GM08714 (cell line): ENCODE results near the gene CTSW.

Source experiments
- H3K4me3 ChIP-seq: fragments of 200-500 bp; sonication (Bioruptor generic); 2 replicates; pipeline ENCODE4 v1.5.1; 2014; ENCODE audit warnings: mild to moderate bottlenecking, low read length, inconsistent platforms
- ZNF274 ChIP-seq: IDR thresholded peaks from 2 replicates; pipeline ENCODE4 v1.6.1; 2012; ENCODE audit warnings: mild to moderate bottlenecking, low read depth, low read length

Gene CTSW

DNA sequence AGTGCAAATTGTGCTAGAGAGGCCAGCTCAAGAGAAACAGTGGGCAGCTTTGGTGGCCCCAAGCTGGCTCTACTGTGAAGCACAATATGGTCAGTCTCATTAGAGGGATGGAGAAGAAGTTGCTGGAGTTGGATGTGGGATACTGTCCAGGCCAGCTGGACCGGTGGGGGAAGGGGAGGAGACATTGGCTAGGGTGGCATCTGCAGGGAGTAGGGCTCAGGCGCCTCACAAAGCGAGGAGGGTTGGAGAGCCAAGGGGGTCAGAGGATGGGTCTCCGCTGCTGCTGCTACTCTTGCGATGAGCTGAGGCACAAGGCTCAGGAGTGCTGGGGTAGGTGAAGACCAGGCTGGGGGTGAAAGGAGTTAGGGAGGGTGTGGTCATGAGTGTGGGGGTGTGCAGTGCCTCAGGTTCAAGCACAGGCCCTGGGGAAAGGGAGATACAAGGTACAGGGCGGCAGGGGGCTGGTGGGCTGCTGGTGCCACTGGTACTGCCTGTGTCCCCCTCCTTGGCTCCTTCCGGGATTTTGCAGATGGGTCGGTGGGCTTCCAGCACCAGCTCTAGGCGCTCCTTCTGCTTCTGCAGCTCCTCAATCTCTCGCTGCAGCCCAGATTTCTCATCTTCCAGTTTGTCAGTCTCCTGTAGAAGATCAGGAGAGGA is 13.2 kb downstream of the CTSW start:
- peak overlapping the region; percentile 78; the same call in 1 of the 2 replicates for H3K4me3 ChIP-seq
- no peak for TF ChIP-seq ZNF274

DNA sequence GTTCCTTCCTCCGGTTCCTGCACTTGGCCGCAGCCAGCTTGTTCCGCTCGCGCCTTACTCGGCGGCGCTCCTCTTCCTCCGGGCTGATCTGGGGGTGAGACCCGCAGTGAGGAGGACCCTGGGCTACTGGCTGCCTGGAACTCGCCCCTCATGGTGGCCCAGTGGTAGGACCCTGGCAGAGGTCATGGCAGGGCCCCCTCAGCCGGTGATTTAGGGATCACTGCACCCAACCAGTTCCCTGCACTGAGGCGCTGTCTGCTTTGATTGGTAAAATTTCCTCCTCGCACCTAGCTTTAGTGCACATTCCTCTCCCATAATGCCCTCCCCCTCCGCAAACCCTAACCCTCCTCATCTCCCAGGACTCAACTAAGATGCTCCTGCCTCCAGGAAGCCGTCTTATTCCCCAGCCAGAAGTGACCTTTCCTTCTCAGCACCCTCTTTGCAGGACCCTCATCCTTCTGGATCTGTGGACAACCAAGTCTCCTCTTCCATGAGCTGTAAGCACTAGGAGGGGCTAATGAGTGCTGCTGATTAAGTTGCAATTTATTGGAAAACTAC is 14.5 kb downstream of the CTSW start:
- H3K4me3 ChIP-seq = peak overlapping the region; percentile 28; the same call in 1 of the 2 replicates
- TF ChIP-seq ZNF274 = no peak

DNA sequence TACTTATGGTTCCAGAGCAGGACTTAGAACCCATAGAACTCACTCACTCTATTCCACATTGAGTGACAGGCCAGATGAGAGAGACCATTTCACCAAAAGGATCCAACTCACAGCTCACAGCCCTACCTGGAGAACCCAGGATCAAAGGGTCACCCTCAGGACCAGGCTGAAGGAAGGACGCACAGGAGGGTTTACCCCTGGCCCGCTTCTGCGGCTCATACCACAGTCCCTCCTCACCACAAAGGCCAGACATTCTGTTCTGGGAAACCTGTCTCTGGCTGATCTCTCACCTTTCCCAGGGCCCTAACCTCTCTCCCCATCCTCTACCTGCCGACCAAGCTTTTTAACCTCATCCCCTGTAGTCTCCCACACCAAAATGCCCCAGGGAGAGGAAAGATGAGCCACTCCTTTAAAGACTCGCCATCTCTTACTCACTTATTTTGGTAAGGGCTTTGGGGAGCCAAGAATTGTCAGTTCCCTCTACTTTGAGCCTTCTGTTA is 15.9 kb downstream of the CTSW start:
- H3K4me3 ChIP-seq = no peak overlapping the region
- no peak for TF ChIP-seq ZNF274

DNA sequence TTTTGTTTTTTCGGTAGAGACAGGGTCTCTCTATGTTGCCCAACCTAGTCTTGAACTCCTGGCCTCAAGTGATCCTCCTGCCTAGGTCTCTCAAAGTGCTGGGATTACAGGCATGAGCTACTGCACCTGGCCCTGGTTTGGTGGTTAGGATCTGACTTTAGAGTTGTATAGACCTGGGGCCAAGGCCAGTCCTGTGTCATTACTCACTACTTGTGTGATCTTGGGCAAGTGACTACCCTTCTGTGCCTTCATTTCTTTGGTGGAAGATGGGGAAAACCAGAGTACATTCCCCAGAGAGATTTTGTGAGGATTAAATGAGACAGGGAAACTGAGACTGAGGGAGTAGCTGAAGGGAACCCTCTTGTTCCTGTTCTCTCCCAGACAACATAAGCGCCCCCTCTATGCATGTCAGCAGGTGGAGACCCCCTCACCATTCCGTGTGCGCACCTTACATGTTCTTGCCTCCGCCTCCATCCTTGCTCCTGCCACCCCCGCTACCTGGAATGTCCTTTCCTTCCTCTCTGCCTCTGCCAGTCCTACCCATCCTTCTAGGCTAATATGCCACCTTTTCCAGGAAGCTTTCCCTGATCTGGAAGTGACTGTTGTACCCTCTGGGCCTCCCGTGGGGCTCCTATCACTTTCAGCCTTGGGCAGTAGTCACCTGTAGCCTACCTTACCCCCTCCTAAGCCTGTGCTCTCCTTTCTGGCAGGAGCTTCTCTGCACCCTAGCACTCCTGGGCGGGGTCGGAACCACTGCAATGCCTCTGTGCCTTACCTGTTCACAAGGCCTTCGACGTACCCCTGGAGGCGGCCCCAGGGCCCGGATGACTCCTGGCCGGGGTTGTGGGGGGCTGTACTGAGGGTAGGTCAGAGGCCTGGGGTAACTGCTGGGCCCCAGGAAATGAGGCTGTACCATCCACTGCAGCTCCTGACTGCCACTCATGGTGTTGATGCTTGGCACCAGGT is 16.7 kb downstream of the CTSW start:
- no peak for TF ChIP-seq ZNF274
- H3K4me3 ChIP-seq = no peak overlapping the region

DNA sequence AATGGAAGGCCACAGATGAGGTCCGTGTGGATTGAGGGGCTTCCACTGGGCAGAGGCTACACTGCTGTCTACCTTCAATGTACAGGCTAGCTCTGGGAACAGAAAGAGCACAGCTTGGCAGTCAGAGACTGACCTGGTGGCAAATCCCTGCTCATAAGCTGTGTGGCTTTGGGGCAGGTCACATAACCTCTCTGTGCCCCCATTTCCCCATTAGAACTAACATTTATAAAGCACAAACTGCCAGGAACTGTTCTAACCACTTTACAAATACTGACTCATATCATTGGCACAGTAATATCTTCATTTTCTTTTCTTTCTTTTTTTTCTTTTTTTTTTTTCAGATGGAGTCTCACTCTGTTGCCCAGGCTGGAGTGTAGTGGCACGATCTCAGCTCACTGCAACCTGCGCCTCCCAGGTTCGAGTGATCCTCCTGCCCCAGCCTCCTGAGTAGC is 17.4 kb downstream of the CTSW start:
- no peak overlapping the region for H3K4me3 ChIP-seq
- no peak for TF ChIP-seq ZNF274

DNA sequence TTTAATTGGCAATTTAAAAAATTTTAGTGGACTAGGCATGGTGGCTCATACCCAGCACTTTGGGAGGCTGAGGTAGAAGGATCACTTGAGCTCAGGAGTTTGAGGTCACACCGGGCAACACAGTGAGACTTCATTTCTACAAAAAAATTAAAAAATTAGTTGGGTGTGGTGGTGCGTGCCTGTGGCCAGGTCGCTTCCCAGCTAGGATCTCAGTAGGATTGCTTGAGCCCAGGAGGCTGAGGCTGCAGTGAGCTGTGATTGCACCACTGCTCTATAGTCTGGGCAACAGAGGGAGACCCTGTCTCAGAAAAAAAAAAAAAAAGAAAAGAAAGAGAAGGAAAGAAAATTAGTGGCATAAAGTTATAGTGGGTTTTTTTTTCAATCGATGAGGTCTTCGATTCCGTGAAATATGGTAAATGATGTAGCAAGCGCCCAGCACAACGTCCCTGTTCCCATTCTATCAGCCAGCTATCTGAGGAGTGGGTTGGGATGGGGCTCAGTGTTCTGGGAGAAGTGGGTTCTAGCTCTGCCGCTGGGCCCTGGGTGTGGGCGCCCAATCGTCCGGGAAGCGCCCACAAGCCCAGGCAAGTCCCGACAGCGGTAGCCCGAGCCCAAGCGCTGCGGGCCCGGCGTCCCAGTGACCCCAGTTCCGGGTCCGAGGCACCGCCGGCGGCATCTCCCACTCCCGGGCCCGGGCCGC is 19.2 kb downstream of the CTSW start:
- TF ChIP-seq ZNF274 = no peak
- H3K4me3 ChIP-seq = peak overlapping the region; percentile 85; the same call in 1 of the 2 replicates

DNA sequence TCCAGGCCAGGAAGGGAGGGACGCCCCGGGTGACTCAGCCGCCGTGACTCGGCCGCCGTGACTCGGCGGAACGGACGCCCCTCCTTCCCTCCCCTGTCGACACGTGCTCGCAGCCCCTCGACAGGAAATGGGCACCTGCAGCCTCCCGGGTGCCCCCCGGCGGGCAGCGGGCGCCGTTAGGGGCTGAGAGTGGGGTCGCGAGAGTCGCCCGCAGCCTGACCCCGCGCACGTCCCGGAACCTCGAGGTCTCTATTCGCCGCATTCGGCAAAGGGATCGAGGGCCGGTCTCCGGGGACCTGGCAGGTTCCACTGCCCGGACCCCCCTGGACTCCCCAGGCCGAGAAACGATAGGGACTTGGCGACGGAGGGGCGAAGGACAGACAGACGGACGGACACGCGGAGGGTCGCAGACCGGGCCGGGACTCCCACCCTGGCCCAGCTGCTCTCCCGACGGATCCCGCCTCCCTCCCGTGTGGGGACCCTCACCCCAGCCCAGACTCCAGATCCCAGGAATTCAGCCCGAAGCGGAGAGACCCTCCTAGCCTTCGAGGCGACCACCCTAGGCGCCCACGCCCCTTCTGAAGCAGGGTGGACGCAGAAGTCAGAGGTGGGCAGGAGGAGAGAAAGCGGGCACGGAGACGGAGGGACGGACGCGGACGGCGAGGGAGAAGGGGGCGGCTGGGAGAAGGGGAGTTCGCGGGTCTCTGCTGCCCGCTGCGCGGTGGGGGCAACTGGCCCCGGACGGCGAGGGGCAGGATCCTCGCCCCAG is 19.9 kb downstream of the CTSW start:
- peak overlapping the region; percentile 85 for H3K4me3 ChIP-seq
- TF ChIP-seq ZNF274 = no peak

DNA sequence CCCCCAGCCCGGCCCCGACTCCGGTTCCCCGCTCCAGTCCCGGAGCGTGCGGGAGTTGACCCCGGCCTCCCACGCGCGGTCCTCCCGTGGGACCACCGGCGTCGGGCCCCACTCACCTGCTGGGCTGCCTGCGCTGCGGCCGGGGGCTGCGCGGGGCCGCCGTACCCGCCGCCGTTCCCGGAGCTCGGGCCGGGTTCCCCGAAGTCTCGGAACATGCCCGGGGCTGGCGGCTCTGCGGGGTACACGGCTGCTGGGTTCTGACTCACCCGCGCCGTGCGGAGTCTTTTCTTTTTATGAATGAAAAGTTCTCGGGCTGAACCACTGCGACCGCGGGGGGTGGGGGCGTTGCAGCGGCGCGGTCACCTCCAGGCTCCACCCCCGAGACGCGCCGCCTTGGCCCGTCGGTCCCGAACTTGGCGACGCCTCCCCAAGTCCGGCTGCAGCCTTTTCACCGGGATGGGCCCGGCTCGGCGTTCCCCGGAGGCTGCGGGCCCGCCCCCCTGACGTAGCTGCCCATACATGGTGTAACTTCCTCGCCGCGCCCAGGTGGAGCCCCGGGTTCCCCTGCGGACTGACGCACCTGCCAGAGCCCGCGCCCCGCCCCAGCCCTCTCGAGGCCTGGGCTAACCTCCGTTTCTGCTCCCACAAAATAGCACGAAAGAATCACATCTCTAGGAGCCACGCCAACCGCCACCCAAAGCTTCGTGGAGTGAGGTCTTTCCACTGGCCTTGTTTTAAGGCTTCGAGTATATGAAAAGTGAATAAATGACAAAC is 20.7 kb downstream of the CTSW start, which contains the start of gene FOSL1:
TSS of gene FOSL1 (minus strand) at position 264 of the 774 bp plus-strand sequence. CDS start at position 215, 49 bp downstream.
- peak within 1 kb of the TSS; percentile 85 for H3K4me3 ChIP-seq
- TF ChIP-seq ZNF274 = no peak

DNA sequence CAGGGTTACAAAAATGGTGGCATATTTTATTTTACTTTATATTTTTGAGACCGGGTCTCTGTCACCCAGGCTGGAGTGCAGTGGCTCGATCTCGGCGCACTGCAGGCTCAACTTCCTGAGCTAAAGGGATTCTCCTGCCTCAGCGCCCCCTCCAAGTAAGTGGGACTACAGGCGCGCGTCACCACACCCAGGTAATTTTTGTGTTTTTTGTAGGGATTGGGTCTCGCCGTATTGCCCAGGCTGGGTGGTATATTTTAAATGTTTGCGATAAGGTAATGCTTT is 21.2 kb downstream of the CTSW start:
- TF ChIP-seq ZNF274 = no peak
- H3K4me3 ChIP-seq = no peak overlapping the region

DNA sequence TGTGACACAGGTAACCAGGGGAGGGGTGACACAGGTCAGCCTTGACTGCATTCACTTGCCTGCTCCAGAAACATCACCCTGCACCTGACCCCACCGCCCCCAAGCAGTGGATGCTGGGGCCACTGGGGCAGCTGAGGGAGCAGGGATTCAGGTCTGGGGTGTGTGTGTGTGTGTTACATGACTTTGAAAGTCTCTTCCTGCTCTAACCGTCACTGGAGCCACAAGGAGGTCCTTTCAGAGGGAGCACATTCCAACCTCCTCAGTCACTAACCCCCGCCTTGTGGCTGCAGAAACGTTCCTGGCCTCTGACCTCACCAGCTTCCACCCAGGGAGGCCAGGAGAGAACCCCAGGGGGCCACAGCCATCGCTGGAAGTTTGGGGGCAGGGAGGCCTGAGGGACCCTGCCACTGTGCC is 23.4 kb downstream of the CTSW start:
- TF ChIP-seq ZNF274 = no peak
- no peak overlapping the region for H3K4me3 ChIP-seq

DNA sequence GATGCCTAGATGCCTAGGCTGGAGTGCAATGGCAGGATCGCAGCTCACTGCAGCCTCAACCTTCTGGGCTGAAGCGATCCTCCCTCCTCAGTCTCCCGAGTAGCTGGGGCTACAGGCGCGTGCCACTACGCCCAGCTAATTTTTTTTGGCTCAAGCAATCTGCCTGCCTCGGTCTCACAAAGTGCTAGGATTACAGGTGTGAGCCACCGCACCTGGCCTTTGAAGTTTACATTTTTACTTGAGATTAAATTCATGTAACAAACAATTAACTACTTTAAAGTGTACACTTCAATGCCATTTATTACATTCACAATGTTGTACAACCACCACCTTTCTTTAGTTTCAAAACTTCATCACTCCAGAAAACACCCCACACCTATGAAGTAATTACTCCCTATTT is 24.1 kb downstream of the CTSW start:
- H3K4me3 ChIP-seq = no peak overlapping the region
- TF ChIP-seq ZNF274 = no peak

DNA sequence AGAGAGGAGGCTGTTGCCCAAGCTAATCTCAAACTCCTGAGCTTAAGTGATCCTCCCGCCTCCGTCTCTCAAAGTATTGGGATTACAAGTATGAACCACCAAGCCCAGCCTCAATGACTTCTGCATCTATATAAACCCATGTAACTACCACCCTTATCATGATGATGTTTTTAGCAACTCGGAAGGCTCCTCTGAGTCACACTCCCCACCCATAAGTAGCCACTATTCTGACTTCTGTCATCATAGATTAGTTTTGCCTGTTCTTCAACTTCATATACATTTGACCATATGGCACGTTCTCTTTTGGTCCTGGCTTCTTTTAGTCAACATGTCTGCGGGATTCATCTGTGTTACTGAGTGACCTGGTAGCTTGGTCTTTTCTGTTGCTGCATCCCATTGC is 27.0 kb downstream of the CTSW start:
- TF ChIP-seq ZNF274 = no peak
- no peak overlapping the region for H3K4me3 ChIP-seq

DNA sequence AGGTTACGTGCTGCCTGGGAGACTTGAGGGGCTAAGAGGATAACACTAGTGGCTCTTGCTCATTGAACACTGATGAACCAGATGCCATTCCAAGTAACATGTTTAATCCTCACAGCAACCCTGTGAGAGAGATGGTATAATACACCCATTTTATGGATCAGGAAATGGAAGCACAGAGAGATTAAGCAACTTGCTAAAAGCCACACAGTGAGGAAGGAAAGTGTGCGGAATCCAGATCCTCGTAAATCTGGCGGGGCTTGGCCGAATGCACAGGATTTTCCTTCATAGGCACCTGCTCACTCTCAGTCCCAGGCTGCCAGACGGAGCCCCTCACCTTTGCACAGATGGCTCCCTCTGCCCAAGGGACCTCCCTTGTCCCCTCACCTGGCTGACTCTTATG is 28.2 kb downstream of the CTSW start:
- H3K4me3 ChIP-seq = no peak overlapping the region
- TF ChIP-seq ZNF274 = no peak
